Transverse colon (tissue), 4 donors: ENCODE measurements around the gene NDUFV1.

Source experiments
- CTCF ChIP-seq, 5 experiments: fragments of 200-600 bp in 3 of 5; fragments of 450-650 bp in 2 of 5; sonication (generic) in 3 of 5; IDR thresholded peaks; 1 replicate in 2 of 5; 2 replicates in 3 of 5; pipeline ENCODE4 v1.5.1; 2016 to 2017; ENCODE audit warnings: antibody characterized with exemption in 5 of 5, inconsistent platforms in 3 of 5, mild to moderate bottlenecking in 2 of 5, moderate library complexity in 1 of 5
- EP300 ChIP-seq: sonication (generic); formaldehyde crosslinking; IDR thresholded peaks from one replicate; pipeline ENCODE4 v1.6.1; 2017; ENCODE audit warnings: antibody characterized with exemption, low read depth
- POLR2A ChIP-seq: fragments of 450-650 bp; IDR thresholded peaks from one replicate; pipeline ENCODE4 v1.6.1; 2016; ENCODE audit warnings: antibody characterized with exemption, mild to moderate bottlenecking, moderate library complexity
- POLR2AphosphoS5 ChIP-seq, 3 donors: sonication (generic); formaldehyde crosslinking; IDR thresholded peaks; one replicate each; pipeline ENCODE4 v1.6.1; 2016; ENCODE audit warnings: antibody characterized with exemption in 3 of 3

GRCh38 chr11:67607507-67607906 lies 771 bp downstream of the NDUFV1 start:
- TF ChIP-seq CTCF (IDR thresholded peaks at IDR 0.05) = no peak
- no peak for TF ChIP-seq POLR2A
- TF ChIP-seq EP300 = no peak
- TF ChIP-seq POLR2AphosphoS5 (IDR thresholded peaks at IDR 0.05) = no peak
